Lower leg skin (tissue), 4 donors: ENCODE data around the gene NUDT12. TPM values are rescaled to one million over a fixed set of nuclear protein-coding genes. Genes with fewer than 3 reads are reported as not detected.
A peak's percentile ranks its signal among the peaks of the same experiment; 100 is the strongest.

ENCODE experiments used
- DNase-seq, 2 donors: peaks; one replicate each; pipeline ENCODE4 v3.0.0-alpha.2; 2019; ENCODE audit warnings: low spot score in 2 of 2
- H3K4me3 ChIP-seq: fragments of 200-600 bp; sonication (generic); 2 replicates; pipeline ENCODE4 v1.5.1; 2017; ENCODE audit warnings: mild to moderate bottlenecking, low read depth; ENCODE audit not compliant: poor library complexity, severe bottlenecking
- POLR2A ChIP-seq, 2 donors: fragments of 450-650 bp; IDR thresholded peaks; one replicate each; pipeline ENCODE4 v1.6.1; 2016 to 2017; ENCODE audit warnings: antibody characterized with exemption in 2 of 2, mild to moderate bottlenecking in 1 of 2, moderate library complexity in 1 of 2
- WGBS, 2 donors: methylation state at CpG; one replicate each; pipeline ENCODE4 v1.1.5; 2018; 5-methylcytosine and 5-hydroxymethylcytosine counted together
- intact Hi-C: fragments of 100-400 bp; cut with DNase I; formaldehyde crosslinking; loops from one replicate; pipeline ENCODE4 v1.15.0; 2023; ENCODE audit warnings: low total_unique reads
- total RNA-seq, 4 donors: library from RNA; depleted of rRNA; stranded (reverse); fragments of >200 nt; gene quantifications; one replicate each; pipeline ENCODE4 v1.1.0, GENCODE V29; 2016
- TF ChIP-seq, protein P1 (sequence below), 3 donors: fragments of 450-650 bp; IDR thresholded peaks; one replicate each; pipeline ENCODE4 v1.5.1; 2016; ENCODE audit warnings: antibody characterized with exemption in 3 of 3, mild to moderate bottlenecking in 3 of 3, moderate library complexity in 2 of 3

The NUDT12 gene
- 10 to 100 TPM; 11.5 to 14.5 (median 12.5) TPM for total RNA-seq

DNA sequence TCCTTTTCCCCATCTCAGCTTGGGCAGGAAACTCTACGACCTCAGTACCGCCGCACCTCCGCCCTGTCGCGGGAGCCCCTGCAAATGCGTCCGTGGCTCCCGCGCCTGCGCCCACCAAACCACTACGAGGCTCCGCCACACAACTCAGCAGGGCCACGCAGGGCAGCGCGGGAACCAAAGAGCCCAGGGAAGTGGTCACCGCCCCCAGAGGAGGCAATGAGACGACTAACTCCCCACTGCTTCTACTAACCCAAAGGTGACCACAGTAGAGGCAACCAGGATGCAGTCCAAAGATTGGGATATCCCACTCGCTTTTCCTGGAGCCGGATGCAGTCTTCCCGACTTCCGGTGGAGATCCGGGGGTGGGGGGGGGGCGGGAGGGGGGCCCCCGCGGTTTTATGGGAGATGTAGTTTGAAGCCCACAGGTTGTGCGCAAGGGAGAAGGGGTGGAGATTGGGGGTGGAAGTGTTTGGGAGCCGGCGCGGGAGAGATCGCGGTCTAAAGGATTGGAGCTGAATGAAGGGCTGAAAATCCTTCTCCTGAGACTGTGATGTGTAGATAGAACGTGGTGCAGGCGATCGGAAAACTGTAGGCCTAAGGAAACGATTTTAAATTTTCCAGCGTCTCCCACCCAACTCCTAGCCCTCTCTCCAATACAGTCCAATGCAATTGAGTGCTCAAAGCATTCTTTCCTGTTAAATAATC lies at the start of gene NUDT12:
TSS of gene NUDT12 (minus strand) at position 337 of the 705 bp plus-strand sequence. CDS start 2,541 bp downstream, outside the sequence.
- peak; percentile 38 to 91 for DNase-seq

DNA sequence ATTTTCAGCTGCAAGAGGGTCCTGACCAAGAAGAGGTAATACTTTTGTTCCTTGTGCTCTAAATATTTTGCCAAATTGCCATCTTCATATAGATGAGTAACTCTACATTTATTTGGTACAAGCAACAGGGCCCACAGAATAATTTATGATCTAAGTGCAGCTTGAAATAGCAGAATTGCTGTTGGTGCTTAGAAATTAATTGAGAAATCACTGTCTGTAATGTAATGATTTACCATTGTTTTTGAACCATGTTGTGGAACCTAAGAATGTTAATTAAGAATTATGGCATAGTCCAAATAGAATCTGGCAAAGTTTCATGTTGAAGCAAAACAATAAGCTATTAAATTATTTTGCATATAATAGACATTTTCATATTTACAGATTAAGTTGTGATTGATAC lies 44.8 kb upstream of the NUDT12 start:
- TF ChIP-seq, protein P1, sequence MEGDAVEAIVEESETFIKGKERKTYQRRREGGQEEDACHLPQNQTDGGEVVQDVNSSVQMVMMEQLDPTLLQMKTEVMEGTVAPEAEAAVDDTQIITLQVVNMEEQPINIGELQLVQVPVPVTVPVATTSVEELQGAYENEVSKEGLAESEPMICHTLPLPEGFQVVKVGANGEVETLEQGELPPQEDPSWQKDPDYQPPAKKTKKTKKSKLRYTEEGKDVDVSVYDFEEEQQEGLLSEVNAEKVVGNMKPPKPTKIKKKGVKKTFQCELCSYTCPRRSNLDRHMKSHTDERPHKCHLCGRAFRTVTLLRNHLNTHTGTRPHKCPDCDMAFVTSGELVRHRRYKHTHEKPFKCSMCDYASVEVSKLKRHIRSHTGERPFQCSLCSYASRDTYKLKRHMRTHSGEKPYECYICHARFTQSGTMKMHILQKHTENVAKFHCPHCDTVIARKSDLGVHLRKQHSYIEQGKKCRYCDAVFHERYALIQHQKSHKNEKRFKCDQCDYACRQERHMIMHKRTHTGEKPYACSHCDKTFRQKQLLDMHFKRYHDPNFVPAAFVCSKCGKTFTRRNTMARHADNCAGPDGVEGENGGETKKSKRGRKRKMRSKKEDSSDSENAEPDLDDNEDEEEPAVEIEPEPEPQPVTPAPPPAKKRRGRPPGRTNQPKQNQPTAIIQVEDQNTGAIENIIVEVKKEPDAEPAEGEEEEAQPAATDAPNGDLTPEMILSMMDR (IDR thresholded peaks at IDR 0.05): no peak
- TF ChIP-seq POLR2A (IDR thresholded peaks at IDR 0.05): no peak
- H3K4me3 ChIP-seq: no peak overlapping the region
- intact Hi-C loops: no loop called here
- no peak for DNase-seq

More for the DNA sequence above, at the start of gene NUDT12:
- TF ChIP-seq, protein P1 (IDR thresholded peaks at IDR 0.05): no peak
- 0 to 16% methylated on average over 35 of the region's 37 CpGs for WGBS, 2 donors
- H3K4me3 ChIP-seq: peak within 1 kb of the TSS; percentile 81
- intact Hi-C loops: no loop called here

DNA sequence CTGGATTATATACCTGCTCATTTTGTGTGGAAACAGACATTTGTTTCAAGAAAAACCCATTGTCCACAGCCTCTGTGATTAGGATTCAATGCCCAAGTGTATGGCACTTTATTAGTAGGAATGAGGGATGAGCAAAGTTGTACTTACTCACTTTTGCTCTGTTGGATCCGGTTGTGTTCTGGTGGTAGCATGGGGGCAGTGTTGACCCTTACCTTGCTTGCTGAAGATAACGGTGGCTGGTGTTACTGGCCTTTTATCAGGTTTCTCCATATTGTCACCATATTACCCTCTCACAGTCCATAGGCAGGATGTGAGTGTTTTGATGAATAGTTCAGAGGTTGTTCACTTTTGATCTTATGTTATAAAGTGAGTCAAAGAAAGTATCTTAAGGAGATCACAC lies 42.7 kb upstream of the NUDT12 start:
- WGBS, 2 donors: 78 to 81% methylated on average over 2 of the region's 2 CpGs

DNA sequence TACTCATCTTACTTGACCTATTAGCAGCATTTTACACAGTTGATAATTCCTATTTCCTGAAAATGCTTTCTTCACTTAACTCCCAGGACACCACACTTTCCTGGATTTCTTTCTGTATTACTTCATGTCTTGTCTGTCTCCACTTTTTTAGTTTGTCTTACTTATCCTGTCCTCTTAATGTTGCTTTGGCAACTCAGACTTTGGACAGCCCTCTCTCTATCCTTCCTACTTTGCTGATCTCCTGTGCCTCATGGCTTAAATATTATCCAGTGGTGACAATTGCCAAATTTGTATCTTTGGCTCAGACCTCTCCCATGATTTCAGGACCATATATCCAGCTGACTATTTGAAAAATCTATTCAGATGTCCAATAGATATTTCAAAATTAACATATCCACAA lies 39.8 kb upstream of the NUDT12 start:
- intact Hi-C loops: no loop called here
- H3K4me3 ChIP-seq: no peak overlapping the region
- no peak for DNase-seq
- TF ChIP-seq, protein P1 (IDR thresholded peaks at IDR 0.05): no peak
- TF ChIP-seq POLR2A (IDR thresholded peaks at IDR 0.05): no peak

More for the DNA sequence above, 42.7 kb upstream of the NUDT12 start:
- H3K4me3 ChIP-seq: no peak overlapping the region
- DNase-seq: no peak
- intact Hi-C loops: no loop called here
- no peak for TF ChIP-seq POLR2A (IDR thresholded peaks at IDR 0.05)

DNA sequence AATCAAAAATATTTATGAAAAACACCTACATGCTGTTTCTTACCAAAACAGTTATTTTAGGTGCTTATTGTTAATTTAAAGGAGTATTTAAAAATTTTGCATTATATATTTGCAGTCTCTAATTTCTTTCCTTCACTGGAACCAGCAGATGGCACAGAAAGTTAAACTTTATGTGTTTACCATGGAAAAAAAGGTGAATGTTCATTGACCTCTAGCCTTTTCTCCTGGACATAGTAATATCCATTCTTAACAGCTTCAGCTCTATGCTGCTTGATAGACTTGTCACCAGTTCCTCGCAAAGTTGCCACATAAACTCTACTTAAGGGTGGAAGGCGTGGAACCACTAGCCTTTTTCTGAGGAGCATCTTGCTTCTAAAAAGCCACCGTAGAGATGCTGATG lies 38.7 kb upstream of the NUDT12 start:
- DNase-seq: no peak
- intact Hi-C loops: no loop called here
- no peak for TF ChIP-seq POLR2A (IDR thresholded peaks at IDR 0.05)
- TF ChIP-seq, protein P1 (IDR thresholded peaks at IDR 0.05): no peak
- 90 to 92% methylated on average over 3 of the region's 3 CpGs for WGBS, 2 donors
- H3K4me3 ChIP-seq: no peak overlapping the region

DNA sequence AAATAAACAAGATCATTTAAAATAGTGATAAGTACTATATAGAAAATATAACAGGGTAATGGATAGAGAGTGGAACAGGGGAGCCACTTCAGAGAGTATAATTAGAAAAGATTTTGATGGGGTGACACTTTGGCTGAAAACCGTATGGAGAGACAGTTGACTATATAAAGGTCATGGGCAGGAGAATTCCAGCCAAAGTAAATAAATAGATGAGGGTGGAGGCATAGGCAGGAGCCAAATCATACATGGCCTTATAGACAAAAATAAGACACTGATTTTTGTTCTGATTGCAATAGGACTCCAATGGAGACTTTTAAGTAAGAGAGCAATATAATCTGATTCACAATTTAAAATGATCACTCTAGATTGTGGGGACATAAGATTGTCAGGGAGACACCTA lies 37.5 kb upstream of the NUDT12 start:
- no peak overlapping the region for H3K4me3 ChIP-seq
- TF ChIP-seq, protein P1 (IDR thresholded peaks at IDR 0.05): no peak
- TF ChIP-seq POLR2A (IDR thresholded peaks at IDR 0.05): no peak
- intact Hi-C loops: no loop called here
- WGBS, 2 donors: 40 to 47% methylated on average over 1 of the region's 1 CpG
- no peak for DNase-seq
